ENCODE results near the gene LRRC4B.

Gene LRRC4B

GRCh38 chr19:50554212-50554611 is 14.0 kb downstream of the LRRC4B start:
- FAIRE-seq (no peak), DNase-seq (ENCODE audit: low spot score) (no peak)

GRCh38 chr19:50553134-50553703 is 15.0 kb downstream of the LRRC4B start:
- FAIRE-seq = no peak
- DNase-seq (ENCODE audit: low spot score) = no peak

- FAIRE-seq (no peak), DNase-seq (ENCODE audit: low spot score) (no peak)
These were observed 15.7 kb downstream of the LRRC4B start for GRCh38 chr19:50552540-50552939.

GRCh38 chr19:50551715-50552187 is 16.5 kb downstream of the LRRC4B start:
- DNase-seq (ENCODE audit: low spot score) (no peak), FAIRE-seq (no peak)

GRCh38 chr19:50551034-50551714 is 17.1 kb downstream of the LRRC4B start:
- DNase-seq (ENCODE audit: low spot score) = no peak
- no peak for FAIRE-seq

- DNase-seq (ENCODE audit: low spot score) (no peak), FAIRE-seq (no peak)
These were observed 17.7 kb downstream of the LRRC4B start for GRCh38 chr19:50550594-50550966.

- FAIRE-seq (no peak), DNase-seq (ENCODE audit: low spot score) (no peak)
These were observed 18.2 kb downstream of the LRRC4B start for GRCh38 chr19:50549927-50550593.

- no peak for FAIRE-seq
- DNase-seq (ENCODE audit: low spot score) = no peak
These were observed 18.9 kb downstream of the LRRC4B start for GRCh38 chr19:50549059-50549926.

- DNase-seq (ENCODE audit: low spot score) = no peak
- no peak for FAIRE-seq
These were observed 19.8 kb downstream of the LRRC4B start for GRCh38 chr19:50548191-50549058.

- FAIRE-seq = no peak
- no peak for DNase-seq (ENCODE audit: low spot score)
These were observed 20.6 kb downstream of the LRRC4B start for GRCh38 chr19:50547385-50548190.

GRCh38 chr19:50546527-50547221 is 21.6 kb downstream of the LRRC4B start:
- no peak for DNase-seq (ENCODE audit: low spot score)
- no peak for FAIRE-seq

- no peak for FAIRE-seq
These were observed 25.3 kb downstream of the LRRC4B start for GRCh38 chr19:50542943-50543342.

GRCh38 chr19:50537769-50538230 is 30.4 kb downstream of the LRRC4B start:
- FAIRE-seq (no peak), DNase-seq (ENCODE audit: low spot score) (peak; percentile 42)

More at GRCh38 chr19:50542943-50543342, 25.3 kb downstream of the LRRC4B start:
- DNase-seq (ENCODE audit: low spot score) = no peak

GRCh38 chr19:50537306-50537685 is 30.9 kb downstream of the LRRC4B start:
- no peak for DNase-seq (ENCODE audit: low spot score)
- FAIRE-seq = no peak

GRCh38 chr19:50536662-50537305 is 31.5 kb downstream of the LRRC4B start:
- DNase-seq (ENCODE audit: low spot score) = no peak
- FAIRE-seq = no peak

GRCh38 chr19:50535672-50536187 is 32.5 kb downstream of the LRRC4B start:
- FAIRE-seq (no peak), DNase-seq (ENCODE audit: low spot score) (no peak)

GRCh38 chr19:50534478-50534877 is 33.8 kb downstream of the LRRC4B start:
- DNase-seq (ENCODE audit: low spot score) (no peak), FAIRE-seq (no peak)

GRCh38 chr19:50532952-50533351 is 35.3 kb downstream of the LRRC4B start:
- DNase-seq (ENCODE audit: low spot score) = no peak

More at GRCh38 chr19:50532952-50533351, 35.3 kb downstream of the LRRC4B start:
- FAIRE-seq = no peak
